HG03442 (cell line): ENCODE measurements around the gene NOP10.
"Not testable (repeated sequence)": the region's sequence is repeated elsewhere in the genome, so short reads cannot be mapped to it uniquely, and the experiment has no call there.

Experiments used
- ATAC-seq: cut with Tn5 transposase; IDR thresholded peaks from one replicate; pipeline ENCODE4 v1.9.1; 2021; ENCODE audit warnings: mild to moderate bottlenecking, moderate library complexity; ENCODE audit not compliant: unreplicated experiment

Gene NOP10

GRCh38 chr15:34342737-34343575 lies at the start of gene NOP10, which contains the start of gene NUTM1:
Gene NOP10 (minus strand): TSS chr15:34343136. CDS start chr15:34343073, 63 bp downstream.
Gene NUTM1 (plus strand): TSS chr15:34343315. CDS start chr15:34343697, 382 bp downstream.
- peak; percentile 93 for ATAC-seq

- ATAC-seq: not testable (repeated sequence)
These were observed 46.7 kb upstream of the NOP10 start for GRCh38 chr15:34389594-34390086.

- not testable (repeated sequence) for ATAC-seq
These were observed 39.0 kb upstream of the NOP10 start for GRCh38 chr15:34381829-34382521.

GRCh38 chr15:34380491-34380890 lies 37.6 kb upstream of the NOP10 start:
- not testable (repeated sequence) for ATAC-seq

- ATAC-seq: no peak
These were observed 33.9 kb upstream of the NOP10 start for GRCh38 chr15:34376856-34377255.

- not testable (repeated sequence) for ATAC-seq
These were observed 32.6 kb upstream of the NOP10 start for GRCh38 chr15:34375541-34375940.

GRCh38 chr15:34374816-34375215 lies 31.9 kb upstream of the NOP10 start:
- ATAC-seq: no peak

- ATAC-seq: no peak
These were observed 31.0 kb upstream of the NOP10 start for GRCh38 chr15:34373951-34374350.

GRCh38 chr15:34370643-34371042 lies 27.7 kb upstream of the NOP10 start:
- ATAC-seq: no peak

- ATAC-seq: no peak
These were observed 27.2 kb upstream of the NOP10 start for GRCh38 chr15:34370129-34370528.

GRCh38 chr15:34367101-34368081 lies 24.5 kb upstream of the NOP10 start, which contains the start of gene LPCAT4:
Gene LPCAT4 (minus strand): TSS chr15:34367196. CDS start chr15:34367100, 96 bp downstream.
- peak; percentile 74 for ATAC-seq

GRCh38 chr15:34366271-34367065 lies 23.5 kb upstream of the NOP10 start:
- no peak for ATAC-seq

- ATAC-seq: no peak
These were observed 22.9 kb upstream of the NOP10 start for GRCh38 chr15:34365836-34366235.

GRCh38 chr15:34365091-34365825 lies 22.3 kb upstream of the NOP10 start:
- no peak for ATAC-seq

GRCh38 chr15:34364041-34364440 lies 21.1 kb upstream of the NOP10 start:
- ATAC-seq: no peak

GRCh38 chr15:34362047-34362773 lies 19.3 kb upstream of the NOP10 start:
- no peak for ATAC-seq

- ATAC-seq: no peak
These were observed 18.3 kb upstream of the NOP10 start for GRCh38 chr15:34361278-34361677.

GRCh38 chr15:34360298-34360697 lies 17.4 kb upstream of the NOP10 start:
- no peak for ATAC-seq
